ENCODE results near the gene BEND5. TPM values are rescaled to one million over a fixed set of nuclear protein-coding genes. Genes with fewer than 3 reads are reported as not detected.

The BEND5 gene
- total RNA-seq, 2 donors from 2014 or later = 4.9 to 5.2 TPM

DNA sequence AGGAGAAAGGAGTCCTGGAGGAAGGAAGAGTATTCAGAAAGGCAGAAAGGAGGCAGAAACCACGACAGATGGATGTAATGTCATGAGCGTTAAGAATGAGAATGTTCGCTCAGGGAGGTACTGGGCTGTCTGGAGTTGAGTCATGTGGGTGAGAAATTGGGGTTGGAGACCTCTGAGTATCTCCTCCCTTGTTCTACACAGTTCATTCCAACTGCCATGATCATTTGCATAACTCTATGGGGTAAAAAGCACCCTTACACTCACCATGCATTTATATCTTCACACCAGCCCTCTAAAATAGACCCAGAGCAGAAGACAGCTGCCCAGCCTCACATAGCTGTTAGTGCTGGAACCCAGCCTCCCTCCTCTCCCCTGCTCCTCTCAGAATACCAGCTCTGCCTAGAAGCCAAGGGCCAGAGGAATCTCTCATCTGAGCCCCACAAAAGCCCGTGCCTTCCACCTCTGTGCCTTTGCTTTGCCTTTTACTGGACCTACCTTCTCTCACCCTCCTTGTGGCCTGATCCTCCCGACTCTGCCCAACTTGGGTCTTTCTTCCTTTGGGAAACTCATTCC is 85.2 kb downstream of the BEND5 start:
- no peaks in the 10 kb centered on the region for H3K9me3 ChIP-seq
- no peaks in the 10 kb centered on the region for H3K27me3 ChIP-seq (replicated peaks; ENCODE audit: insufficient read depth)
- WGBS = 90% methylated on average over 5 of the region's 5 CpGs
- H3K4me3 ChIP-seq = no peak overlapping the region
- intact Hi-C loops (cut with DNase I) = no loop called here
- DNase-seq (ENCODE audit: low spot score) = no peak
- H3K36me3 ChIP-seq = no peaks in the 10 kb centered on the region
- H3K27ac ChIP-seq = no peak overlapping the region
- no peaks in the 10 kb centered on the region for H3K4me1 ChIP-seq (replicated peaks)
- no peak for TF ChIP-seq POLR2AphosphoS5 (IDR thresholded peaks at IDR 0.05)
- TF ChIP-seq POLR2A (IDR thresholded peaks at IDR 0.05) = no peak
- TF ChIP-seq, protein P1, sequence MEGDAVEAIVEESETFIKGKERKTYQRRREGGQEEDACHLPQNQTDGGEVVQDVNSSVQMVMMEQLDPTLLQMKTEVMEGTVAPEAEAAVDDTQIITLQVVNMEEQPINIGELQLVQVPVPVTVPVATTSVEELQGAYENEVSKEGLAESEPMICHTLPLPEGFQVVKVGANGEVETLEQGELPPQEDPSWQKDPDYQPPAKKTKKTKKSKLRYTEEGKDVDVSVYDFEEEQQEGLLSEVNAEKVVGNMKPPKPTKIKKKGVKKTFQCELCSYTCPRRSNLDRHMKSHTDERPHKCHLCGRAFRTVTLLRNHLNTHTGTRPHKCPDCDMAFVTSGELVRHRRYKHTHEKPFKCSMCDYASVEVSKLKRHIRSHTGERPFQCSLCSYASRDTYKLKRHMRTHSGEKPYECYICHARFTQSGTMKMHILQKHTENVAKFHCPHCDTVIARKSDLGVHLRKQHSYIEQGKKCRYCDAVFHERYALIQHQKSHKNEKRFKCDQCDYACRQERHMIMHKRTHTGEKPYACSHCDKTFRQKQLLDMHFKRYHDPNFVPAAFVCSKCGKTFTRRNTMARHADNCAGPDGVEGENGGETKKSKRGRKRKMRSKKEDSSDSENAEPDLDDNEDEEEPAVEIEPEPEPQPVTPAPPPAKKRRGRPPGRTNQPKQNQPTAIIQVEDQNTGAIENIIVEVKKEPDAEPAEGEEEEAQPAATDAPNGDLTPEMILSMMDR (IDR thresholded peaks at IDR 0.05) = no peak

DNA sequence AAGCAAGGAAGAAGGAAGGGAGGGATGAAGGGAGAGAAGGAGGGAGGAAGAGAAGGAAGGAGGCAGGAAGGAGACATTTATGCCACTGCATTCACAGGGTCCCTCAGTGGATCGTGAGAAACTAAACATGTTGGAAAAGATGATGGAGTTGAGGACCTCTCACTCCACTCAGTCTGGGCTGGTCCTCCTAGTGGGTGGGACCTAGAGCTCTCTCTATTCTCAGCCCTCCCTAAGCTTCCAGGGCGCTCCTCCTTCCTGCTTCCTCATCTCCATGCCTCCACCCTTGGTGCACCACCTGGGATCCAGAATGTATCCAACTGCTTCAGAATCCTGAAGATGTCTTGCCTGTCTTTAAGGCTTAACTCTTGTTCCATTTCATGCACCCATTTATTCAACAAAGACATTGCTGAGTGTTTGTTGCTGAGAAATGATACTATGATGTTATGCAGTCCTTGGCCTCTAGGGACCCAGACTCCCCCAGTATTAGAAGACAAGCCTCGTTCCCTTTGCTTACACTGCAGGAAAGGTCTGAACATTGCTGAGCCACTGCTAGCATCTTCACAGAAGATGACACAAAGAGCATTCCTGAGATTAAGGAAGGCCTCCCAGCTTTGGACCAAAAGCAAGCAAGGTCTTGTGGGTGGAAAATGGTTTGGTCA is 88.5 kb downstream of the BEND5 start:
- WGBS = 61% methylated on average over 3 of the region's 3 CpGs
- no peaks in the 10 kb centered on the region for H3K27me3 ChIP-seq (replicated peaks; ENCODE audit: insufficient read depth)
- H3K36me3 ChIP-seq = no peaks in the 10 kb centered on the region
- intact Hi-C loops (cut with DNase I) = no loop called here
- H3K27ac ChIP-seq = no peak overlapping the region
- no peak for DNase-seq (ENCODE audit: low spot score)
- no peaks in the 10 kb centered on the region for H3K9me3 ChIP-seq
- no peak overlapping the region for H3K4me3 ChIP-seq
- H3K4me1 ChIP-seq (replicated peaks) = no peaks in the 10 kb centered on the region
- TF ChIP-seq POLR2AphosphoS5 (IDR thresholded peaks at IDR 0.05) = no peak
- no peak for TF ChIP-seq POLR2A (IDR thresholded peaks at IDR 0.05)

DNA sequence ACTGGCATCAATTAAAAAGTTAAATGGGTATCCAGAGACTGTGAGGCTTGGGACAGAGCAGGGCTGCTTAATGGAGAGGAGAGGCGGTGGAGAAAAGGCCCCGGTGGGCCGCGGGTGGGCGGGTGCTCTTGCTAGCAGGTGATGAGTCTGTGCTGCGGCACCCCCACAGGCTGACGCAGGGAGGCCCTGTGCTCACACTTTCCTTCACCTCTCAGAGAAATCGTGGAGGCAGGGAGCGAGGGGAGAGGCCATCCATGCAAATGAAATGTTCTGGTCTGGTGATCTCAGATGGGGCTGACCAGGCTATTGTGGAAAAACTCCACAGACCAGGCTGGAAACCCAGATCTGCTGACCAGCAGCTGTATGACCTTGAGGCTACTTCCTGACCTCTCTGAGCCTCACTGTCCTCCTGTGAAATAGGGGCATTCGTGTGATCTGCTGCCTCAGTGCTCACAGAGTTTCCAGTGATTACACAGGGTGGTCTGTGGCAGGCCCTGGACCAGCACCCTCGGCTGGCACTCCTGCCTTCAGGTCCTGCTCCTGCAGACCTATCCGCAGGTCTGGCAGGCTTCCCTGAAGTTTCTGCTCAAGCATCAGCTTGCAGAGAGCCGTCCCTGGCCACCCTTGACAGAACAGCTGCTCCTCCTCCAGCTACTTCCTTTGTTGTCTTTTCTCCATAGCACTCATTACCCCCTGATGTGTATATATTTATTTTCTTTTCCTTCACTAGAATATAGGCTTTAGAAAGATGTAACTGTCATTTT is 89.2 kb downstream of the BEND5 start:
- Histone ChIP-seq H3K36me3 (no peaks in the 10 kb centered on the region), H3K9me3 (no peaks in the 10 kb centered on the region), H3K27ac (no peak overlapping the region), H3K27me3 (replicated peaks; ENCODE audit: insufficient read depth) (no peaks in the 10 kb centered on the region), H3K4me1 (replicated peaks) (no peaks in the 10 kb centered on the region), H3K4me3 (no peak overlapping the region)
- no peak for TF ChIP-seq POLR2A (IDR thresholded peaks at IDR 0.05)
- TF ChIP-seq POLR2AphosphoS5 (IDR thresholded peaks at IDR 0.05) = no peak
- TF ChIP-seq, protein P1 (IDR thresholded peaks at IDR 0.05) = no peak
- no peak for DNase-seq (ENCODE audit: low spot score)
- intact Hi-C loops (cut with DNase I) = no loop called here
- WGBS = 61% methylated on average over 13 of the region's 13 CpGs

DNA sequence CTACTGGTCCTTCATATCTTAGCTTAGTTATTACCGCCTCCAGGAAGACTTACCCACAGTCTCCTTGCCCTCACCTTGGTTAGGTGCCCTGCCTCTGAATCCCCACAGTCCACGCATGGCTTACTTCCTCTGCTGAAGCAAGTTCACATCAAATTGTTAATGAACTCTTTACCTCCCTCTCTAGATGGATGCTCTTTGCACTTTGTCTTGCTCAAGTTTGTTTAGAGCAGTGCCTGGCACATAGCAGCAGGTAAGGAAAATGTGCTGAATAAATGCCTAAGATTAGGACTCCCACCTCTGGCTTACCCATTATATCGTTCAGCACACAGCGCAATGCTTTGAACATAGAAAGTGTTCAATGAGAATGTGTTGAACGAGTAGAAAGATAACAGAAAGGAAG is 90.5 kb downstream of the BEND5 start:
- WGBS = 94% methylated on average over 5 of the region's 5 CpGs
- Histone ChIP-seq H3K4me3 (no peak overlapping the region), H3K36me3 (no peaks in the 10 kb centered on the region), H3K27ac (no peak overlapping the region), H3K4me1 (replicated peaks) (no peaks in the 10 kb centered on the region), H3K9me3 (no peaks in the 10 kb centered on the region), H3K27me3 (replicated peaks; ENCODE audit: insufficient read depth) (no peaks in the 10 kb centered on the region)
- TF ChIP-seq, protein P1 (IDR thresholded peaks at IDR 0.05) = no peak
- TF ChIP-seq POLR2AphosphoS5 (IDR thresholded peaks at IDR 0.05) (no peak), POLR2A (IDR thresholded peaks at IDR 0.05) (no peak)
- no peak for DNase-seq (ENCODE audit: low spot score)
- intact Hi-C loops (cut with DNase I) = no loop called here

DNA sequence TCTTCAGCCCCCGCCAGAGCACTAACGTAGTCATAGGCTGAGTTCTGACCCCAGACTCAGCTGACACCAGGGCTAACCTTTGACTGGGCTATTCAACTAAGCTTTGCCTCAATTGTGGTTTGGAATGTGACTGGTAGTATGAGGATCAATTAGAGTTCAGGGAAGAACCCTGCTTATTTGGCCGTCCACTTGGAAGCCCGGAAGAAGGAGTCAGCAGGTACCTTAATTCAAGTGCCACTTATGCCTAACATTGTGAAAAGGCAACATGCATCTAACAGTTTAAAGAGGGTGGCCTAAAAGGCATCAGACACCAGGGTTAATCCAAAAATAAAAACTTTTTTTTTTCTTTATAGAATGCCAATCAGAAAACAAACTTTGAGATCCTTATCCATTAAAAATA is 92.3 kb downstream of the BEND5 start:
- TF ChIP-seq POLR2A (IDR thresholded peaks at IDR 0.05) = no peak
- TF ChIP-seq, protein P1 (IDR thresholded peaks at IDR 0.05) = no peak
- TF ChIP-seq POLR2AphosphoS5 (IDR thresholded peaks at IDR 0.05) = no peak
- Histone ChIP-seq H3K36me3 (no peaks in the 10 kb centered on the region), H3K4me3 (no peak overlapping the region), H3K4me1 (replicated peaks) (no peaks in the 10 kb centered on the region), H3K27me3 (replicated peaks; ENCODE audit: insufficient read depth) (no peaks in the 10 kb centered on the region), H3K27ac (no peak overlapping the region), H3K9me3 (no peaks in the 10 kb centered on the region)
- intact Hi-C loops (cut with DNase I) = no loop called here
- WGBS = 98% methylated on average over 4 of the region's 4 CpGs
- no peak for DNase-seq (ENCODE audit: low spot score)

Data from prostate gland (tissue), 2 donors.